GM18870 (cell line): ENCODE data around the gene GLCCI1.

Source experiments
- ATAC-seq: cut with Tn5 transposase; IDR thresholded peaks from one replicate; pipeline ENCODE4 v1.9.1; 2021; ENCODE audit warnings: moderate library complexity; ENCODE audit not compliant: unreplicated experiment

GLCCI1 gene

DNA sequence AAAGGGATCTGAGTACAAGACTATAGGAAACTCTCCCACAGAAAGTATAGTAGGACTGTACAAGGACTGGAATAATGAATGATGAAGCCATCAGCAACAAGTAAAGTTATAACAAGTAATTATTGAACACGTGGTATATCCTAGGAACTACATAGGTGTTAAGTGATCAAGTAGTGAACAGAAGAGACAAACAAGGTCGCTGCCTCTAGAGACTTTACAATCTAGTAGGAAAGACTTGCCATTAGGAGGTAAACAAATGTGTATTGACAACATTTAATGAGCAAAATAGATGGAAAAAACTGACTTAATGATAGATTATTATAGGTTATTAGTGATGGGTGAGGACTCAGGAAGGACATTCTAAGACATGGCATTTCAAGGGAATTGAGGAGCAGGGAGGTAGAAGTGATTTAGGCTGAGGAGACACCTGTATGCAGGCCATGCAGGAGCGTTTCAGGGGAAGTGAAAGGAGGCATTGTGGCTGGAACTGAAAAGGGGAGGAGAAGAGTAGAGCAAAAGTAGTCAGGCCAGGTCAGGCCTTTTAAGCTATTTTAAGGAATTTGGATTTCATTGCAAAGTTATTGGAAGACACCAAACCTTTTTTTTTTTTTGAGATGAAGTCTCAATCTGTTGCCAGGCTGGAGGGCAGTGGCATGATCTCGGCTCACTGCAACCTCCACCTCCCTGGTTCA, 8.5 kb upstream of the GLCCI1 start:
- ATAC-seq = peak; percentile 90

DNA sequence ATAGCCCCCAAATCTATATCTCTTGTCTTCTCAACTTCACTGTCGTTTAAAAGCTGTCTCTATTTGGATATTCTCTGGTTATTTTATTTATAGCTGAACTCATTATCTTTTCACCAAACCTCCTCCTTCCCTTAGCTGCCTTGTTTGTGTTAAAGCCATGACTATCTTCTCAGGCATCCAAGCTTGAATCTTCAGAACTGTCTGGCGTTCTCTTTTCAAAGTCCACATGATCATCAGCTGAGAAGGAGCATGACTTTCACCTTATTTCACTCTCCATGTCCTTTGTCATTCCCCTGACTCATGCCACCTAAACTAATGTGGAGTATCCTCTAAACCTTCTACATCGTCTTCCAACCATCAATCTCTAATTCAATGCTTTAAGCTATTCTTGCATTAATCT, 5.7 kb upstream of the GLCCI1 start:
- no peak for ATAC-seq

DNA sequence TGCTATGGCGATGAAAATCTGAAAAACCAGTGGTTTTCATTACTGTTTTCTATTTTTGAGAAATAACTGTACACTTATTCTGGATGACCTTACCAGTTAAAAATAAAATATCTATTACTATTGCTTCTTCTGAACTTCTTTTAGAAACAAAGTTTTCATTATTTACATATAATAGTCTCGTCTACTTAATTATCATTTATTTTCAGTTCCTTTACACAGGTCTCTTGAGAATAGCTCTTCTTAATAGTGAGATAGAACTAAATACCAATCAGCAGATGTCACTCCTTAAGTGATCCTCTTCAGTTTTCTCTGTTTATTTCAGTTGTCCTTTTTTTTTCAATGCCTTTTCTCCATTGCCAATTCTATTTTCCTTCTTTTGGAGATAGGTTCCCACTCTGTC, 4.3 kb upstream of the GLCCI1 start:
- no peak for ATAC-seq

DNA sequence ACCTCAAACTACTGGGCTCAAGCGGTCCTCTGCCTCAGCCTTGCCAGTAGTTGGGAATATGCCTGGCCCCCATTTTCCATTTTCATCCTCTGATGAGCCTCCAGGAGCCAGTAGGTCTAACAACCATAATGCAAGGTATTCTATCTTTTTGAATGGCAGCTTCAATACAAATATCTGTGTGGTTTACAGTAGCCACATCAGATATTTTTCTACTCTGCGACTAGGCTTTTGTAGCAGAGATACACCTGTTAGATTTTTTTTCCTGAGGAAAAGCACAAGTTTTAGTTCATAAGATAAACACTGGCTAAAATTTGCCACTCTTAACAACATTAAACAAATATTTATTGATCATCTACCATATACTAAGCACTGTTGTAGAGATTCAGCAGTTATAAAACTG, 3.9 kb upstream of the GLCCI1 start:
- no peak for ATAC-seq

DNA sequence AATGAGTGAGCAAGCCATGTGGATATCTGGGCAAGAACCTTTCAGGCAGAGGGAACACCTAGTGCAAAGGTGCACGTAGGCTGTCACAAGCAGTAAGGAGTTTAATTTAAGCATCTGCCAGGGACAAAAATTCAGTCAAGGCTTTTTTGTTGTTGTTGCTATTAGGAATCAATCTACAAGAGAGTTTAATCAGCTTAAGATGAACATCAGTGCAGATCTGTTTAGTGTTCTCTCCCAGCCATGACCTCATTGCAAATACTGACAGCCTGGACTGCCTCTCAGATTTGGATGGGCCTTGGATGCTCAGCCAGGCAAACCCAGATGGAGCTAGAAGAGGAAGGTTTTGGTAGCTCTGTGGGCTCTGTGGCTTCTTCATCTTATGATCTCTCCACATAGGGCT, 3.3 kb upstream of the GLCCI1 start:
- no peak for ATAC-seq

DNA sequence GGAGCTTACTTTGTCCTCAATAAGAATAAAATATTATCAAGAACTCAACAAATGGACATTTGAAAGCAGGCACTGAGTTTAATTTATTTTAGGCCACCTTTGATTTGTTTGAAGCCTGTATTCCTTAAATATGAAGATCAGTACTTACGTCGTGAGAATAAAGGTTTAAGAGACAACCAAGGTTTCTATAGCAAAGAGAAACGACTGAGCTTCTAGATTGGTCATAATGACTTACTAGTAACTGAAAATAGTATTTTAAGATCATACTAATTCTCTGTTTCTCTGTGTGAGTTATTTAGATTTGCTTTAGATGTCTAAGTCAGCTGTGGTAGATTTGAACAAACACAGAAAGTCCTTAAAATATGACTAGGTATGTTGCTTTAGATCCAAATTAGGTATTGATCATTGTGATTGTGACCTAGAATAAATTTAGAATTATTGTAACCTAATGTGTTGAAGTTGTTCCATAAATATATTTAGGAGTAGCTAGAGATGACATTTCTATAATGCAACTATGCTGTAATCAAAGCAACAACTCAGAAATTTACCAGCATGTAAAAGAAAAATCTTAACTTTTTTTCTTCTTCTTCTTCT, 2.4 kb upstream of the GLCCI1 start:
- peak; percentile 26 for ATAC-seq

DNA sequence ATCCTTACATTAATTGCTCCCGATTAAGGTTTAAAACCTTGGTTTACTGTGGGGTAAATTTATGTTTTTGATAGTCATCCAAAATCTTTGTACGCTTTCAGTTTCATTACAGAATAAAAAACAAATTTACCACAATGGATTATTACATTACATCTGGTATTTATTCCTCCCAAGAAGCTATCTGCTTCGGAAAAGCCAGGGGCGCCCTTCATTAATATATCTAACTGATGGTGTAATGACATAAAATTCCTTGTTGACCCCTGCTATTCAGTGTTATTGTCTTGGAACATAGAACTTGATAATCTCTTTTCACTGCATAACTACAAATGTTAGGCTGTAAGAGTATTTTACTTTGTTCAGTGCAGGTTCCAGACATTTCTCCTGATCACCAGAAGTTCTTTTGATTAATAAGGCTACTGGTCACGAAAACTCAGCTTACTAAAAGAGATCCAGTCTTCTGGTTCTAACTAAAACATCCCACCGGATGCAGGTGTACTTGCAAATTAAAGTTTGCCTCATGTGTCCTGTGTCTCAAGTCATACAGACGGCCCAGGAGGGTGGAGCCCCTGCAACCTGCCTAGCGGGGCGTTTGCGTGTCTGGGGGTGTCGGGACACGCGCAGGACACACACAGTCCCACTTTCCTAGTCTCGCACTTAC, 581 bp upstream of the GLCCI1 start:
- ATAC-seq = no peak

DNA sequence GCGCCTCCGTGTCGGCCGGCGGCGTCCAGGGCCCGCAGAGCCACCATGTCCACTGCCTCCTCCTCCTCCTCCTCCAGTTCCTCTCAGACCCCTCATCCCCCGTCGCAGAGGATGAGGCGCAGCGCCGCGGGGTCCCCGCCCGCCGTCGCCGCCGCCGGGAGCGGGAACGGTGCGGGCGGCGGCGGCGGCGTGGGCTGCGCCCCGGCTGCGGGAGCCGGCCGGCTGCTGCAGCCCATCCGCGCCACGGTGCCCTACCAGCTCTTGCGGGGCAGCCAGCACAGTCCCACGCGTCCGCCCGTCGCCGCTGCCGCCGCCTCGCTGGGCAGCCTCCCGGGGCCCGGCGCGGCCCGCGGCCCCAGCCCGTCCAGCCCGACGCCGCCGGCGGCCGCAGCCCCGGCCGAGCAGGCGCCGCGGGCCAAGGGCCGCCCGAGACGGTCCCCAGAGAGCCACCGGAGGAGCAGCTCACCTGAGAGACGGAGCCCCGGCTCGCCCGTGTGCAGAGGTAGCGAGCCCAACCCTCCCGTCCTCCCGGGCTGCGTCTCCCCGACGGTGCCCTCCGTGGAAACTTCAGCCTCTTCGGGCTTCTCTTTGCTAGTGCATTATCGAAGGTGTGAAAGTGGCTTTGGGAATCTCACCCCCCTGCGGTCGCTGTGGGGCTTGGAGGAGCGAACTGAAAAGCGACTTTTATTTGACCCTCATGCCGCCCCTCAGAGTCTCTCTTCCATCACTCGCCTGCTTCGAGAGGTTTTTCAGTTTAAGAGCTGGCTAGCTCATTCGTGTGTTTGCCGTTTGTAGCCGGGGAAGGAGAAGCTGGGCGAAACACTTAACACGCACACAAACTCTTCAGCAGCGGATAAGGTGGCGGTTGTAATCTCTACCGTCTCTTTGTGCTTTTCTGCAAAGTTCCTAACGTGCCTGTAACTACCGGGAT, 975 bp downstream of the GLCCI1 start:
- no peak for ATAC-seq

DNA sequence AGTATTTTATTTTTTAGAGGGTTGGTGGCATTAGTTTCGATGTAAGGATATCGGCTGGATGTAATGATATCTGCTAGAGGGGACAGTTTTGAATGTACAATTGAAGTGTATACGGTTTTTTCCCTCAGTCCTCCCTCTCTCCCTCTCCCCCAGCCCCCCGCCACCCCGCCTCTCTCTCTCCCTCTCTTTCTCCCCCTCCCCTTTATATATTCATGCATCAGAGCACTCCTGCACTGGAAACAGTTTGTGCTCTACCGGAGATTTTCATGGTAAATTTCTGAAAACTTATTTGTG, 1.6 kb downstream of the GLCCI1 start:
- ATAC-seq = no peak

DNA sequence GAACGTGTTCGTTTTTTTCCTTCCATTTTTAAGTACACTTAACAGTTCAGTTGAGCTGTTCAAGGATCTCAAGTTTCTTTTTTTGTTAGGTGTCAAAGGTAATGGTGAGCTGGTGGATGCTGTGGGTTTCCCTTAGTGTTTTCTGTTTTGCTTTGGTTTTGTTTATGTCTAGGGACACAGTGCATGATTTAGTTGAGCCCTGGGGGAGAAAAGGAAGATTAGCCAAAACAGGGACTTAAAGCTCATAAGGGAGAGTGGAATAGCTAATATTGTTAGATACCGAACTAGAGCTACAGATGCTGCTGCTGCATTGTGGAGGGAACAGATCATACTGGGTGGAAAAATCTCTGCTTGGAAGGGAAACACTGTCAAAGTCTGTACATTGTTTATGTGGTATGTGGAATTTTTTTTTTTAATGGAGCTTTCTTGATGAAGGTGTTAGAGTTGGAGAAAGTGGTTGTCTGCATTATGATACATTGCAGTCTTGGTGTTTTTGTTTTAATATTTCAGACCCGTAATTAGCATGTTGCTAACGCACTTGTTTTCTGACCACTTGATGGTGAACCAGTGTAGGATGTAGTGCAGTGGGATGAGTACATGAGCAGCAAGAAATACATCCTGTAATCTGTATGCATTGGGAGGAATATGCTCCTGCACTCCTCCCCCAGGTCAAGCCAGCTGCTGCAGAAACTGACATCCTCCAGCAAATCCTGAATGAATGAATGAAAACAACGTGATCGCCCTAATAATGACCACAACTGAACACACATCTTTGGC, 2.1 kb downstream of the GLCCI1 start:
- no peak for ATAC-seq

DNA sequence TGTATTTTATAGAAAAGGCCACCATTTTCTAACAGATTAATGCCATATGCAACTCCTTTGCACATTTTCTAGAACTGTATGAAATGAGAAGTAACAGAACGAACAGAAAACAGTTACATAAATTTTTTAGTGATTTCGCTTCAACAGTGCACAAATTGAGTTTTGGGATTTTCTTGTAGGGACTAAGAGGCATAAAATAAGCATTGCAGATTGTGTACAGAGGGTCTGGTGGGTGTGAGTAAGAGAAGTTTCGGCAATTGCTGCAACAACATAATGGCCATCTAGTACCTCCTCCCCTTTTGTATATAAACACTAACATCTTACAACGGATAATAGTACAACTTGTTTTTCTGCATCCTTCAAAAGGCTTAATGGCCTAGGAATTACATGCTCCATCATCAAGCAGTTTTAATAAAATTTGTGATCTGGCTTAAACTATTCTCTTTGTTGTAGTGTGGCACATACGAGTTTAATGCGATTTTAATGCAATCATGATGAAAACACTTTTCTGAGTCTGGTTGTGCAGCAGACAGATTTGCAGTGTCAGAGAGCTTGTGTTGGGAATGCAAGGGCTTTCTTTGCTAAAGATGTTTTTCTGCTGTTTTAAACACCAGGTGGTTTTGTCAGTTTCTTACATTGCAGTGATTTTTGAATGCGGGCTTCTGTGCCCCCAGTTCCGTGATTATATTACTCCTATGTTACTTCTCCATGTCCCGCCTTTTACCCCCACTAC, 2.9 kb downstream of the GLCCI1 start:
- no peak for ATAC-seq

DNA sequence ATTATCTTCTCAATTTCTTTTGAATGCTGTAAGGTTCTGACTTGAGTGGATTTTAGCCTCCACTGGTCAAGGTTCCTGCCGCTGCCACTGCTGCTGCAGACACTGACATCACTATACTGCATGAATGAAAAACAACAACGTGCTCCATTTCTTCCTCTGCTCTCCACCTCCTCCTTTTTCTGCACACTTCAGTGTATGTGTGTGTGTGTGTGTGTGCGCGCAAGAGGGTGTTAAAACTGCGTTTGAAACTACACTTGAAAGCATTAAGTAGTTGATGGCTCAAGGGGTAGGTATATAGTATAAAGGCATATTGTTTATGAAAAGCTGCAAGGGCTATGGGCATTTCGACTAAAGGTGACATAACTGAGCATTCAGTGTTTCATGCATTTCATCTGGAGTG, 3.5 kb downstream of the GLCCI1 start:
- no peak for ATAC-seq

DNA sequence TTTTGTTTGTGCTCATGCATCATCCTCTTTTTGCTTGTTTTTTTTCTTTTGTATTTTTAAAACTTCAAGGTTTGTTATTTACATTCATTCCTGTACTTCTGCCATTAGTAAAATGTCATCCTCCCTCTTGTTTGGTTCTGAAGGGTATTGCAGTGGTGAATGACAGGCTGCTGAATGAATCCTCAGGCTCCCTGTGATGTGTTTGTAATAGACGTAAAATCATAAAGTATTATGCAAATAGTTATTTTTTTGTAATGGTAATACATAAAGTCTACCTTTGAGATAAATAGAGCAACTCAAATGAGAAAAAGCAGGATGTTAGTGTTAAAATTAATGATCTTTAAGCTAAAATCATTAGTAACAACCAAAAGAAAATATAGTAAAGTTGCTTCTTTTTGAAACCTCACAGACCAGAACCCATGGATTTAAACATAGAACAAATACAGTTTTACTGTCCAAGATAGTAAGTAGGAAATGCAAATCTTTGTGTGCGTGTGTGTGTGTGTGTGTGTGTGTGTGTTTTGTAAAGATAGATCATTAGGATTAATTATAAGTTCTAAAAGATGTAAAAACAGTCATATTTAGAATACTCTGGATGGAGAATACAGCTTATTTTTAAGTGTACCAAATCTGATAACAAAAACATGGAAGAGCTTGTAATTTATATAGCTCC, 4.5 kb downstream of the GLCCI1 start:
- ATAC-seq = no peak

DNA sequence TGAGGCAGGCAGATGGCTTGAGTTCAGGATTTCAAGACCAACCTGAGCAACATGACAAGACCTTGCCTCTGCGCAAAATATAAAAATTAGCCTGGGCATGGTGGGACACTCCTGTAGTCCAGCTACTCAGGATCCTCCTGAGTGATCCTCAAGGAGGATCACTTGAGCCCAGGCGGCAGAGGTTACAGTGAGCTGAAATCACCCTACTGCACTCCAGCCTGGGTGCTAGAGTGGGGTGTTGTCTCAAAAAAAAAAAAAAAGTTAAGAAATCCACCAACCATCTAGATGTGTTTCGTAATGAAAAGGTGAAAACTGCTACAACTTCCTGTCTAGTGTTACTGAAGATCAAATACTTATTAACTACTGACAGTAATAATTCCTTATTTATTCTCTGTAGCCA, 8.1 kb downstream of the GLCCI1 start:
- ATAC-seq = no peak

DNA sequence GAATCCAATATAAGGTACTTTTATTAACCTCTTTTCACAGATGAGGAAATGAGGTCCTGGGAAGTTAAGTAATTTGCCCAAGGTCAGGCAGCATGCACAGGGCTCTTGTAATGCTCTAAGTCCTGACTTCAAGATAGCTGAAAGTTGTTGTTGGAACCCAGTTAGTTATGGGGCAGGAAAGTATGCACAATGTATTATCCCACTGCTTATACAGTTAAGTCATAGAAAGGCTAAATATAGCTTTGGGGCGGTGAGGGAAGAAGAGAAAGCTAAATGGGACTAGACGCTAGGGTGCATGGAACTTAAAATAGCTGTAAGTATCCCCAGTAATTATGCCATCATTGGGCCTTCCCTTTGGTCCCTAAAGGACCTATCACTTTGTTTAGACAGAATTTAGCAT, 9.2 kb downstream of the GLCCI1 start:
- ATAC-seq = no peak

DNA sequence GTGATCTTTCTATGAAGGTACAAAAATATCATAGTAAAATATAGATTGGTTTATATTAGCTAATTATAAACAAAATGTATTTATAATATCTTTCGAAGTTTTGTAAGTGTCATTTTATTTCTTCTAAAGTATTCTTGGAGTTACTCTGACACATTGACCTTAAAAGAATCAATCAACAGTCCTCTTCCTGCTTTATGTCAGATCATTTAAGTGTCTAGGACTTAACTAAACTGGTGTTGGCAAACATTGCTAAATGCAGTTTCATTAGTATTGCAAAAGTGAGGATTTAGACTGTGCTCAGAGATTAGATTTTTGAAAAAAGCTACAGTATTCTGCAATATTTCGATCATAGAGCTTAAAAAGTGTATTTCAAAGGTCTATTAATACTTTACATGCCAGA, 10.3 kb downstream of the GLCCI1 start:
- no peak for ATAC-seq

DNA sequence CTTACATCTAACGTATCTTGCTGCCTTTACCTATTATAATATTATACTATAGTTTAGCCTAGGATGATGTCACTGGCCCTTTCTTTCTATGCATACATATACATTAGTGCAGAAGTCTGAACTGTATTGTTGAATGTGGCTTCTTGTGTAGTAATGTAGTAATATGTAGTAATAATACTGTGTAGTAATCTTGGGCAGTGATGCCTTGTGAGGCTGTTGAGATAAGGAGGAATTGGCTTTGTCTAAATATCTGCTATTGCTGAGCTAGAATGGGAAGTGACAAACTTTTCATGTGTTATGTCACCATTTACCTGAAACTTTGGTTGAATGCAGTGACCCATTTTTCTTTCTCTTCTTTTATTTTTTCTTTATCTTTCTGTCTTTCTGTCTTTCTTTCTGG, 11.0 kb downstream of the GLCCI1 start:
- ATAC-seq = no peak

DNA sequence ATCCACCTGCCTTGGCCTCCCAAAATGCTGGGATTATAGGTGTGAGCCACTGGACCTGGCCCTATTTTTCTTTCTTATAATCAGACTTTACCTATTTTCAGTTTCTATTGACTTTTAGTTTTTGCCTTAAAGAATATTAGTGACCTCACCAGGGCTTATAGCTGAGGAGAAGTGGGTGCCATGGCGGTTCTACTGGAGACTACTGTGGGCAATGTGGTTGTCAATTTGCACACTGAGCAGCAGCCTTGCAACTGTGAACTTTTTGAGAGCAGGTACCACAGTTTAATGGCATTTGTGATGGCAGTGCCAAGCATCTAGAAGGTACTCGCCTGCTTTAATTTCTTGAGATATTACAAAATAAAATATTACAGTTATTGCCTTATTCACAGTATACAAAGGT, 11.5 kb downstream of the GLCCI1 start:
- no peak for ATAC-seq

DNA sequence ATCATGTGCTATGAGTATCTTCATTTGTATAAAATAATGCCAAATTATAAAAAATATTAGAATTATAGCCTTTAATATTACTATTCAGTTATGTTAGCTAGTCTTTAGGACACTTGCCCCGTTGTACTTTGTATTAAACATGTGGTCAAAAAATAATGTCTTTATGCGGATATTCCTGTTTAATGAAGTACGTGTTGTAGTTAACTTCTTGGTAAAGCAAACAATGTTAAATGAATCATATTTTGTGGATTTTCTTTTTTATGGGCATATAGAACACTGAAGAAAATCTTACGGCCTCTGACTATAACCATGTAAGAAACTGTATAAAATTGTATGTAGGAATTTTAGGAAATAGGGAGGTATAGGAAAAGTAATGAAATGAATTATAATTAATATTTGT, 14.3 kb downstream of the GLCCI1 start:
- no peak for ATAC-seq

DNA sequence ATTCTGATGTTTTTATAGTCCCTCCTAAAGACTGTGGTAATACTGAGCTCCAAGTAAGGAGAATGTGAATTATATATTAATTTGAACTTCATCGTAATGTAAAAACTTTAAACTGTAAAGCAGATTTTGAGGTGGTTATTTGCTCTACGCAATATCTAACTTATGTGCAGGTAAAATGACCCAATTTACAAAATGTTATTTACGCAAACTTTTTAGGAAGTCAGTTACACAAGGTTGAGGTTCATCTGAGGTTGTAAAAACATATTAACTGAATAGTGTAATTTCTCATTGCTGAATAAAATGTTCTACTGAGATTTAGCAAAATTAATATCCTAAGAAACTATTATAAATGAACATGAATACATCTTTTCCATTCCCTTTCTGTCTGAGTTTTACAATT, 15.8 kb downstream of the GLCCI1 start:
- no peak for ATAC-seq
